DND-41 (cell line): ENCODE results near the gene ALG9.

ENCODE experiments used
- EZH2 ChIP-seq: IDR thresholded peaks from 3 replicates; pipeline ENCODE4 v1.6.1; 2012; ENCODE audit warnings: borderline replicate concordance, low read depth, mild to moderate bottlenecking, moderate library complexity, low read length, inconsistent platforms; ENCODE audit not compliant: severe bottlenecking
- TF ChIP-seq, protein P1 (sequence below): IDR thresholded peaks from 2 replicates; pipeline ENCODE4 v1.5.1; 2012; ENCODE audit warnings: borderline replicate concordance, low read length, moderate library complexity, mild to moderate bottlenecking; ENCODE audit not compliant: poor library complexity, severe bottlenecking; ENCODE audit errors: extremely low read depth

DNA sequence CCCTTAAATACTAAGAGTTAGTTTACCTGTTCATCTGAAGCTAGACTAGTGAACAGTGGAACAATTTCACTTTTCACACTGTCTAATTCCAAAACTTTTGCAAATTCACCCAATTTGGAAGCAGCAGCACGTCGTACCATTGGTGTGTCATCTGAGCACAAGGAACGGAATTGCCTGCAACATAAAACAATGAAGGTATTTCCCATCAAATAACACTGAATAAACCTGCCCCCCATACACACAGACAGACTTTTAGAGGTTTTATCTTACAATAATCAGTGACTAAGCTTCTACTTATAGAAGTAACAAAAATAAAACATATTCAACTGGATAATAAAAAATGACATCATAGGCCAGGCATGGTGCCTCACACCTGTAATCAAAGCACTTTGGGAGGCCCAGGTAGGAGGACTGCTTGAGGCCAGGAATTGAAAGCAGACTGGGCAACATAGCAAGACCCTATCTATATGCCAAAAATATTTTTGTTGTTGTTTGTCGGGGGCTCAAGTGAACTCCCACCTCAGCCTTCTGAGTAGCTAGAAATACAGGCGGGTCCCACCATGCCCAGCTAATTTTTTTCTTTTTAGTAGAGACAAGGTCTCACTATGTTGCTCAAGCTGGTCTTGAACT is 111.5 kb downstream of the ALG9 start:
- TF ChIP-seq, protein P1, sequence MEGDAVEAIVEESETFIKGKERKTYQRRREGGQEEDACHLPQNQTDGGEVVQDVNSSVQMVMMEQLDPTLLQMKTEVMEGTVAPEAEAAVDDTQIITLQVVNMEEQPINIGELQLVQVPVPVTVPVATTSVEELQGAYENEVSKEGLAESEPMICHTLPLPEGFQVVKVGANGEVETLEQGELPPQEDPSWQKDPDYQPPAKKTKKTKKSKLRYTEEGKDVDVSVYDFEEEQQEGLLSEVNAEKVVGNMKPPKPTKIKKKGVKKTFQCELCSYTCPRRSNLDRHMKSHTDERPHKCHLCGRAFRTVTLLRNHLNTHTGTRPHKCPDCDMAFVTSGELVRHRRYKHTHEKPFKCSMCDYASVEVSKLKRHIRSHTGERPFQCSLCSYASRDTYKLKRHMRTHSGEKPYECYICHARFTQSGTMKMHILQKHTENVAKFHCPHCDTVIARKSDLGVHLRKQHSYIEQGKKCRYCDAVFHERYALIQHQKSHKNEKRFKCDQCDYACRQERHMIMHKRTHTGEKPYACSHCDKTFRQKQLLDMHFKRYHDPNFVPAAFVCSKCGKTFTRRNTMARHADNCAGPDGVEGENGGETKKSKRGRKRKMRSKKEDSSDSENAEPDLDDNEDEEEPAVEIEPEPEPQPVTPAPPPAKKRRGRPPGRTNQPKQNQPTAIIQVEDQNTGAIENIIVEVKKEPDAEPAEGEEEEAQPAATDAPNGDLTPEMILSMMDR, result no peak
- TF ChIP-seq EZH2, result no peak
